HG02943 (cell line): ENCODE data around the gene GRM5.

Experiments used
- ATAC-seq: cut with Tn5 transposase; IDR thresholded peaks from one replicate; pipeline ENCODE4 v1.9.1; 2021; ENCODE audit warnings: mild to moderate bottlenecking, low read depth, moderate library complexity; ENCODE audit not compliant: unreplicated experiment

Gene GRM5

GRCh38 chr11:88521399-88521798 is 544.4 kb downstream of the GRM5 start:
- no peak for ATAC-seq

- ATAC-seq, result no peak
Measured at GRCh38 chr11:88520391-88520790, 545.4 kb downstream of the GRM5 start.

- no peak for ATAC-seq
Measured at GRCh38 chr11:88515002-88515401, 550.8 kb downstream of the GRM5 start.

GRCh38 chr11:88511006-88511405 is 554.8 kb downstream of the GRM5 start:
- ATAC-seq, result no peak

- ATAC-seq, result no peak
Measured at GRCh38 chr11:88508759-88509581, 556.8 kb downstream of the GRM5 start.

- ATAC-seq, result no peak
Measured at GRCh38 chr11:88508418-88508758, 557.4 kb downstream of the GRM5 start.

- ATAC-seq, result no peak
Measured at GRCh38 chr11:88507771-88508417, 557.9 kb downstream of the GRM5 start.

GRCh38 chr11:88501541-88501940 is 564.2 kb downstream of the GRM5 start:
- no peak for ATAC-seq

GRCh38 chr11:88495836-88496235 is 569.9 kb downstream of the GRM5 start:
- no peak for ATAC-seq

- no peak for ATAC-seq
Measured at GRCh38 chr11:88494848-88495247, 570.9 kb downstream of the GRM5 start.

- no peak for ATAC-seq
Measured at GRCh38 chr11:88491674-88492073, 574.1 kb downstream of the GRM5 start.

GRCh38 chr11:88489030-88489429 is 576.8 kb downstream of the GRM5 start:
- no peak for ATAC-seq

GRCh38 chr11:88487646-88488045 is 578.1 kb downstream of the GRM5 start:
- no peak for ATAC-seq

GRCh38 chr11:88484873-88485621 is 580.7 kb downstream of the GRM5 start:
- peak; percentile 90 for ATAC-seq

GRCh38 chr11:88482871-88483301 is 582.9 kb downstream of the GRM5 start:
- ATAC-seq, result no peak

- ATAC-seq, result no peak
Measured at GRCh38 chr11:88480223-88480622, 585.6 kb downstream of the GRM5 start.

GRCh38 chr11:88478136-88478815 is 587.5 kb downstream of the GRM5 start:
- ATAC-seq, result no peak

- ATAC-seq, result no peak
Measured at GRCh38 chr11:88475991-88476418, 589.8 kb downstream of the GRM5 start.

GRCh38 chr11:88474655-88475054 is 591.1 kb downstream of the GRM5 start:
- no peak for ATAC-seq

GRCh38 chr11:88469561-88470225 is 596.1 kb downstream of the GRM5 start:
- ATAC-seq, result no peak
